Muscle layer of duodenum (tissue), 2 donors: ENCODE results near the gene KRTAP9-6.
"Not testable (repeated sequence)": the region's sequence is repeated elsewhere in the genome, so short reads cannot be mapped to it uniquely, and the experiment has no call there.

ENCODE experiments used
- H3K27ac ChIP-seq: one replicate; pipeline ENCODE4 v1.7.0; 2013; ENCODE audit warnings: mild to moderate bottlenecking, low read length
- H3K27me3 ChIP-seq: one replicate; pipeline ENCODE4 v1.7.0; 2013; ENCODE audit warnings: low read depth, mild to moderate bottlenecking, control low read depth, low read length
- H3K36me3 ChIP-seq, 2 donors: one replicate each; pipeline ENCODE4 v1.7.0; 2013; ENCODE audit warnings: low read length in 2 of 2, control low read depth in 1 of 2, mild to moderate bottlenecking in 1 of 2; ENCODE audit not compliant: insufficient read depth in 2 of 2, control insufficient read depth in 1 of 2
- H3K4me1 ChIP-seq, 2 donors: one replicate each; pipeline ENCODE4 v1.7.0; 2013; ENCODE audit warnings: low read length in 2 of 2, mild to moderate bottlenecking in 2 of 2, control low read depth in 1 of 2, moderate library complexity in 1 of 2; ENCODE audit not compliant: insufficient read depth in 2 of 2, control insufficient read depth in 1 of 2
- H3K4me3 ChIP-seq, 2 donors: one replicate each; pipeline ENCODE4 v1.7.0; 2013; ENCODE audit warnings: low read length in 2 of 2, low read depth in 1 of 2, mild to moderate bottlenecking in 1 of 2
- H3K9me3 ChIP-seq, 2 donors: one replicate each; pipeline ENCODE4 v1.7.0; 2013; ENCODE audit warnings: low read length in 2 of 2, control low read depth in 1 of 2, mild to moderate bottlenecking in 1 of 2; ENCODE audit not compliant: control insufficient read depth in 1 of 2
- donor health status: healthy.

The KRTAP9-6 gene

DNA sequence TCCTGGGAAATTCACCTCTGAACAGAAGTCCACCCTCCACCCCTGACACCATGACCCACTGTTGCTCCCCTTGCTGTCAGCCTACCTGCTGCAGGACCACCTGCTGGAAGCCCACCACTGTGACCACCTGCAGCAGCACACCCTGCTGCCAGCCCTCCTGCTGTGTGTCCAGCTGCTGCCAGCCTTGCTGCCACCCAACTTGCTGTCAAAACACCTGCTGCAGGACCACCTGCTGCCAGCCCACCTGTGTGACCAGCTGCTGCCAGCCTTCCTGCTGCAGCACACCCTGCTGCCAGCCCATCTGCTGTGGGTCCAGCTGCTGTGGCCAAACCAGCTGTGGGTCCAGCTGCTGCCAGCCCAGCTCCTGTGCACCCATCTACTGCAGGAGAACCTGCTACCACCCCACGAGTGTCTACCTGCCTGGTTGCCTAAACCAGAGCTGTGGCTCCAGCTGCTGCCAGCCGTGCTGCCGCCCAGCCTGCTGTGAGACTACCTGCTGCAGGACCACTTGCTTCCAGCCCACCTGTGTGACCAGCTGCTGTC lies 10.5 kb downstream of the KRTAP9-6 start, which contains the start of gene KRTAP9-7:
Gene KRTAP9-7 (plus strand): TSS at position 51 of the 543 bp plus-strand sequence. CDS start 0 bp downstream, at position 51.
- not testable (repeated sequence) for H3K27me3 ChIP-seq, H3K36me3 ChIP-seq, H3K4me1 ChIP-seq, H3K4me3 ChIP-seq, H3K9me3 ChIP-seq, H3K27ac ChIP-seq

DNA sequence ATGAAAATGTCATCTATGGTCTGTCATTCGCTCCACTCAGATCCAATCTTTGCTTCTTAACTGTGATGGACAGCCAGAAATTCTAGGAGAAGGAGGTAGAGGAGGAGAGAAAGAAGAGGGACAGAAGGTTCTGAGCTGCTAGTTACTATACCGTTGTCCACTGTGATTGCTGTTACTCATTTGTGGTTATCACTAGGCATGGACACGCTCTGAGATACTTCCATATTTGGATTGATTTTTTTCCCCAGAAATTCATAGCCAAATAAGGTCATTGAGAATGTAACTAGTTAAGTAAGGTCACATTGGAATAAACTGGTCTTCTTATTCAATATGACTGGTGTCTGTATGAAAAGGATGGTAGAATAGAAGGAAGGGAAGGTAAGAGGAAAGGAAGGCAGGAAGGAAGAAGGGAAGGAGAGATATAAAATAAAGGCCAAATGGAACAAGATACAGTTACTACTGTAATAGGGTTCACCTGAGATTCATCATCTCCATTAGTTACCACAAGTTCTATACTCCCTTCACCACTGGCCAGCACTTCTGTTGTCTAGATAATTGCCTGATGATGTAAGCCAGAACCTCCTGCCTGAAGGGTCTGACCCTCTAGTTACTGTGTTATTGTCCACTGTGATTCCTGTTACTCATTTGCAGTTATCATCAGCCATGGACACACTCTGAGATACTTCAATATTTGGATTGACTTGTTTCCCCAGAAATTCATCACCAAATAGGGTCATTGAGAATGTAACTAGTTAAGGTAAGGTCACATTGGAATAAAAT lies 13.2 kb downstream of the KRTAP9-6 start:
- Histone ChIP-seq H3K9me3 (peaks cover 0 to 4% of the 10 kb centered on the region in 2 donors), H3K27me3 (no peaks in the 10 kb centered on the region), H3K27ac (no peak overlapping the region), H3K4me1 (no peaks in the 10 kb centered on the region), H3K4me3 (no peak overlapping the region), H3K36me3 (no peaks in the 10 kb centered on the region)

DNA sequence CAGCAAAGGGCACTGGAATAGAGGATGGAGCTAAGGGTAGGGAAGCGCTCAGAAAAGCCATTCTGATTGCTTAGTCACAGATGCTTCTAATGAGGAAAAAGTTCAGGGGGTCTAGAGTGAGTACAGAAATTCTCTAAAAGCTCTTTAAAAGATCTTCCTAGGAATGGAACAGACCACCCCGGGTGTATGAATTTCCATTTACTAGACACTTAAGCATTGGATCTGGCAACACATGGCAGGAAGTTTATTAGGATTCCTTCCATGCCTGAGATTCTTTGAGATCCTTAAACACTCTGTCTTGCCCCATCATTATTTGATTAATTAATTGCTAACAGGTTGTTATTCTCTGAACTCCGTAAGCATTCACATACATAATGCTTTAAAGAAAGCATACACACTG lies 18.9 kb downstream of the KRTAP9-6 start:
- Histone ChIP-seq H3K9me3 (peaks cover 0 to 4% of the 10 kb centered on the region in 2 donors), H3K4me1 (no peaks in the 10 kb centered on the region), H3K4me3 (no peak overlapping the region), H3K36me3 (no peaks in the 10 kb centered on the region), H3K27ac (no peak overlapping the region), H3K27me3 (no peaks in the 10 kb centered on the region)

DNA sequence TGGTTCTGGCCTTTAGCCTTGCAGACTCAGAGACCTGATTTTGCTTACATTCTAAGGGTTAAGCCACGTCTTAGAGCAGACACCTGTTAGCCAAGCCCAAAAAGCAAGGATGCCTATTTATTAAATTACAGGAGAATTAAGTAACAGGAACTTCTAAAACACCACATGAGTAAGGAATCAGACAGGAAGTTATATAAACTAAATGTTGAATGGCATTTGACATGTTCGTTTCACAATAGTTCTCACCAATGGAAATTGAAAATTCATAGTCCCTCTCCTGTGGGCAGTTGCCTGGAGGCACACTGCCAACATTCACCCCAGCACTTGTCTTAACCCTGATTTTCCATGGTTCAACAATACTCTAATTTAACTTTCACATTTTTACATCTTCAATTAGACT lies 19.4 kb downstream of the KRTAP9-6 start:
- Histone ChIP-seq H3K9me3 (peaks cover 0 to 4% of the 10 kb centered on the region in 2 donors), H3K4me1 (no peaks in the 10 kb centered on the region), H3K36me3 (no peaks in the 10 kb centered on the region), H3K4me3 (no peak overlapping the region), H3K27me3 (no peaks in the 10 kb centered on the region), H3K27ac (no peak overlapping the region)

DNA sequence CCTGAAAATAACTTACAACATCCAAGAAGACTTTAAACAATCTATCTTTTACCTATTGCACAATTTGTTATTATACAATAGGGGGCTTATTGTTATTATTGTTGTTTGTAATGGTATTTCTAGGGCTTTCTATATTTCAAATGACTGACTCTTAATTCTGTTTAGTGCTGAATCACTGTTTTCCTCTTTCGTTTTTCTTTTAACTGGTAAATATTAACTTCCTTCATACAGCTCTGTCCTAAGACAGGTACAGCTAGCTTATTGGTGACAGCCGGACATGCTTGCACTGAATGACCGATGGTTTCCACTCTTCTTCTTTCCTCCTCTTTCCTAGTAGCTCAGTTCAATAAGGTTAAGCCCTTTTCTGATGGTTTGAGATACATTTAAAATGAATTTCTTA lies 21.9 kb downstream of the KRTAP9-6 start:
- H3K9me3 ChIP-seq: no peaks in the 10 kb centered on the region
- H3K36me3 ChIP-seq: no peaks in the 10 kb centered on the region
- H3K27ac ChIP-seq: no peak overlapping the region
- no peaks in the 10 kb centered on the region for H3K4me1 ChIP-seq
- no peaks in the 10 kb centered on the region for H3K27me3 ChIP-seq
- no peak overlapping the region for H3K4me3 ChIP-seq

DNA sequence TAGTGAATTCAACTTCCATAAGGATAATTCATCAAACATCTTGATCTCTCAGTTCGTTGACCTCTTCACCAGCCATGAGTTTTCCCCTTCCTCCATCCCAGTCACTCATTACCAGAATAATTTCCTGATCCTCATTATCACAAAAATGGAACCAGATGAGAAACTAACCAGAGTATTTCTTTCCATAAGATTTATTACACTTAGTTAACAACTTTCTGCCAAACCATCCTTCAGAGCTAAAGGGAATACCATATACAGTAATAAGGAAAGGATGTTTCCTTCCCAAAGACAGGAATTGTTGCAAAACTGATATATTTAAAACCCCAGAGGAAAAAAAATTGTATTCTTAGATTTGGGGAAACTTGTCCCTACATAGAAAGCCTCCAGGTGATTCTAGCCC lies 28.8 kb downstream of the KRTAP9-6 start:
- Histone ChIP-seq H3K27ac (no peak overlapping the region), H3K36me3 (no peaks in the 10 kb centered on the region), H3K4me3 (no peak overlapping the region), H3K27me3 (no peaks in the 10 kb centered on the region), H3K4me1 (no peaks in the 10 kb centered on the region), H3K9me3 (no peaks in the 10 kb centered on the region)

DNA sequence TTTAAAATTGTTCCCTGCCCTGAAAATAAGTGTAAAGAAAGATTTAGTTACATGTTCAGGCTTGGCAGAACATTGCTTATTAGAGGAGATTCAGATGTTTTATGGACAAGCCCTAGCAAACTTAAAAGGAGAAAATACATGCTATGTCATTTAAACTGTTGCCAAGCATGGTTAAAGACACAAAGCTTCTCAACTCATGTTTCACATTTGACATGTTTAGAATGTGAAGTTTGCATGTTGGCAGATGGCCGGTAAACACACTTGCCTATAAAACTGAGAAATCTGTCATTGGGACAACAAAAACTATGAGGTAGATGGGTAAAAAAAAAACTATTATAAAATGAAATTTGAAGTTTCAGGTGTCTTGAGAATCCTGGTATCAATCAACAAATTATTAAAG lies 31.7 kb downstream of the KRTAP9-6 start:
- no peaks in the 10 kb centered on the region for H3K36me3 ChIP-seq
- no peaks in the 10 kb centered on the region for H3K9me3 ChIP-seq
- H3K27ac ChIP-seq: no peak overlapping the region
- no peak overlapping the region for H3K4me3 ChIP-seq
- no peaks in the 10 kb centered on the region for H3K27me3 ChIP-seq
- no peaks in the 10 kb centered on the region for H3K4me1 ChIP-seq

DNA sequence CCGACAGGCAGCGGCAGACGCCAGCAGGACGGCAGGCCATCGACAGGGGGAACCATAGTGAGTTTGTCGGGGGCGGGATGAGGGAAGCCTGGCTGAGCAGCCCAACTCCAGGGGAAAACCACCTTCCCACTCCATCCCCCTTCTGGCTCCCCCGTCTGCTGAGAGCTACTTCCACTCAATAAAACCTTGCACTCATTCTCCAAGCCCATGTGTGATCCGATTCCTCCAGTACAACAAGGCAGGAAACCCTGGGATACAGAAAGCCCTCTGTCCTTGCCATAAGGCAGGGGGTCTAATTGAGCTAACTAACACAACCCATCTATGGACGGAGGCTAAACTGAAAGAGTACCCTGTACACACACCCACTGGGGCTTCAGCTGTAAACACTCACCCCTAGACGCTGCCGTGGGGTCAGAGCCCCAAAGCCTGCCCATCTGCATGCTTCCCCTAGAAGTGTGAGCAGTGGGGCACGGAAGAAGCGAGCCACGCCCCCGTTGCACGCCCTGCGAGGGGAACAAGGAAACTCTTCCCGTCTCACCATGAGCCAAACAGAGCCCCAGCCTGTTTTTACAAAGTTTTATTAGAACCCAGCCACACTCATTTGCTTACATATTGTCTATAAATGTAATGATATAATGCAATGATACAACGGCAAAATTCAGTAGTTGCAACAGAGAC lies 33.4 kb downstream of the KRTAP9-6 start:
- H3K27me3 ChIP-seq: no peaks in the 10 kb centered on the region
- H3K4me1 ChIP-seq: no peaks in the 10 kb centered on the region
- H3K27ac ChIP-seq: no peak overlapping the region
- H3K36me3 ChIP-seq: no peaks in the 10 kb centered on the region
- H3K4me3 ChIP-seq: no peak overlapping the region
- no peaks in the 10 kb centered on the region for H3K9me3 ChIP-seq

DNA sequence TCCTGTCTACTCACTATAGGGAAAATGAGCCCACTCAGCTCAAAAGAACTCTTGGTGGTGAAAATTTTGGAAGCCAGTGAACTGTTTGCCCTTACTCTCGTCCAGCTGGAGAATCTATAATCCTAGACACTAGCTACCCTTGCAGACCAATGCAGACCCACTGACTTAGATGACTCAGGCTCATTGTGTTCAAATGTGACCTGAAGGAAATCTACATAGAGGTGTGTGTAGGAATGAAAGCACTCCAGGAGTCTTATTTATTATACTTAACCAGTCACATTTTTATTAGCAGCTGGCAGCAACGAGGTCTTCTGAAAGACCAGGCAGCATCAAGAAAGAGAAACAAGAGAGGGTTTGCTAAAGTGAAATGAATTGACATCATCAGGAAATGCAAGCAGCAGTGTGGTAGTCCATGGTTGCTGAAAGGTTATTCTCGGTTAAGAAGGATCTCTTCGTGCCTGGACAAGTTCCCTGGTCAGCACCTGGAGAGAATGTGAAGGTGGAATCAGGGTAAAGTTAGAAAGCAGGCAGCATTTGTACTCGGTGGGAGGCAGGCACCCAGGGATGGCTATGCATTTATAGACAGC lies 36.1 kb downstream of the KRTAP9-6 start:
- Histone ChIP-seq H3K4me1 (no peaks in the 10 kb centered on the region), H3K27ac (no peak overlapping the region), H3K9me3 (no peaks in the 10 kb centered on the region), H3K4me3 (no peak overlapping the region), H3K36me3 (no peaks in the 10 kb centered on the region), H3K27me3 (no peaks in the 10 kb centered on the region)

DNA sequence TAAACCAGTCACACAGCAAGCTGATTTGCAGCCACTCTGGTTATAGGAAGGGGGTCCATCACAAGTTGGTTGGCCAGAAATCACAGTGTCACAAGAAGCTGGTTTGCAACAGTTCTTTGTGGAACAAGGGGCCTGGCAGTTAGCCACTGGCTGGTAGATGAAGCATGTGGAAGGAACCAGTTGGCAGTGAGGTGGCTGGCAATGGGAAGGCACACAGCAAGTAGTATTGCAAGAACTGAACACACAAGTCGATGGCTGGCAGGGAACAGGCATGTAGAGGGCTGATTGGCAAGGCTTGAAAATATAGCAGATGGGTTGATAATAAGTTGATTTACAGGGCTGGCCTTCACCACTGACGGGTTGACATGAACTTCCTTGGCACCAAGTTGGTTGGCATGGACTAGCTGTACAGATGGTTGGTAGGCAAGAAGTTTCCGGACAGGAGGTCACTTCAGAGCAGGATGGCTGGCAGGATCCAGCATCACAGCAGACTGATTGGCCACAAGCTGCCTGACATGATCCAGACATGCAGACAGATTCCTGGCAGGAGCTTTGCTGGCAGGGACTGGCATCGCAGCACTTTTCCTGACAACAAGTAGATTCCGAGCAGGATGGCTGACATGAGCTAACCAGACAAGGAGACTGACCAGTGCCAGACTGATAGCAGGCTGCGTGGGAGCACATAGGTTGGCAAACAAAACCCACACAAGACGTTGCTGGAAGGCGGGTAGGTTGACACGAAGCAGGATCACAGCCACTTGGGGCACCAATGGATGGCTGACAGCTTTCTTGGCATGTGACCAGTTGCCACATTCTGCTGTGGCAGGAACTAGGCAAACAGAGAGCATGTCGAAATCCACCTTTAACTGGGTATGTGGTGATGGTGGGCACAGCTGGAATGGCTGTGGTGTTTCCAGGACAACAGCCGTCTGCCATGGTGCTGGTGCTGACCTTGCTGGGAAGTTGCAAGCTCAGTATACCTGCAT lies 37.0 kb downstream of the KRTAP9-6 start, which contains the start of gene KRTAP29-1:
Gene KRTAP29-1 (minus strand): TSS at position 936 of the 986 bp plus-strand sequence. CDS start 0 bp downstream, at position 936.
- Histone ChIP-seq H3K4me1 (no peaks in the 10 kb centered on the region), H3K9me3 (no peaks in the 10 kb centered on the region), H3K27me3 (no peaks in the 10 kb centered on the region), H3K4me3 (no peak within 1 kb of the TSS), H3K27ac (no peak within 1 kb of the TSS), H3K36me3 (no peaks in the 10 kb centered on the region)
